ENCODE measurements around the gene GAB1. TPM values are rescaled to one million over a fixed set of nuclear protein-coding genes. Genes with fewer than 3 reads are reported as not detected.

The GAB1 gene
- polyA plus RNA-seq (2013, experiment 1 of 2): 31.7 TPM
- polyA plus RNA-seq (2013, experiment 2 of 2): 27.5 TPM

- Histone ChIP-seq H3K27ac (ENCODE audit: low read depth, low read length, severe bottlenecking) (peak within 1 kb of the TSS; percentile 95), H3K9me3 (ENCODE audit: control insufficient read depth, low read length) (no peaks in the 10 kb centered on the region), H3K4me3 (ENCODE audit: extremely low read depth, insufficient read depth, low read length, poor library complexity, severe bottlenecking) (peak within 1 kb of the TSS; percentile 84), H3K4me1 (ENCODE audit: control insufficient read depth, insufficient read depth, low read length, poor library complexity, severe bottlenecking) (no peaks in the 10 kb centered on the region), H3K36me3 (ENCODE audit: control insufficient read depth, insufficient read depth, low read length) (no peaks in the 10 kb centered on the region)
- 0% methylated on average over 61 to 67 of the region's 81 CpGs for WGBS, 2 experiments (ENCODE audit: insufficient coverage in 2 of 2)
Measured at GRCh38 chr4:143336781-143337599, at the start of gene GAB1. TSS of gene GAB1 (plus strand) at chr4:143336876. CDS start at chr4:143337189, 313 bp downstream.

GRCh38 chr4:143287572-143287923 lies 49.1 kb upstream of the GAB1 start:
- H3K4me3 ChIP-seq (ENCODE audit: extremely low read depth, insufficient read depth, low read length, poor library complexity, severe bottlenecking): no peak overlapping the region
- H3K27ac ChIP-seq (ENCODE audit: low read depth, low read length, severe bottlenecking): peak overlapping the region; percentile 71
- no peaks in the 10 kb centered on the region for H3K9me3 ChIP-seq (ENCODE audit: control insufficient read depth, low read length)
- no CpG with 5 or more reads among the region's 3 CpGs for WGBS, 2 experiments (ENCODE audit: insufficient coverage in 2 of 2)
- H3K36me3 ChIP-seq (ENCODE audit: control insufficient read depth, insufficient read depth, low read length): no peaks in the 10 kb centered on the region
- peaks cover 10% of the 10 kb centered on the region for H3K4me1 ChIP-seq (ENCODE audit: control insufficient read depth, insufficient read depth, low read length, poor library complexity, severe bottlenecking)

- Histone ChIP-seq H3K36me3 (ENCODE audit: control insufficient read depth, insufficient read depth, low read length) (no peaks in the 10 kb centered on the region), H3K9me3 (ENCODE audit: control insufficient read depth, low read length) (no peaks in the 10 kb centered on the region), H3K4me1 (ENCODE audit: control insufficient read depth, insufficient read depth, low read length, poor library complexity, severe bottlenecking) (peaks cover 10% of the 10 kb centered on the region), H3K4me3 (ENCODE audit: extremely low read depth, insufficient read depth, low read length, poor library complexity, severe bottlenecking) (no peak overlapping the region), H3K27ac (ENCODE audit: low read depth, low read length, severe bottlenecking) (no peak overlapping the region)
- 91 to 92% methylated on average over 2 to 4 of the region's 4 CpGs for WGBS, 2 experiments (ENCODE audit: insufficient coverage in 2 of 2)
Measured at GRCh38 chr4:143288171-143288570, 48.5 kb upstream of the GAB1 start.

- Histone ChIP-seq H3K4me3 (ENCODE audit: extremely low read depth, insufficient read depth, low read length, poor library complexity, severe bottlenecking) (no peak overlapping the region), H3K4me1 (ENCODE audit: control insufficient read depth, insufficient read depth, low read length, poor library complexity, severe bottlenecking) (peaks cover 10% of the 10 kb centered on the region), H3K27ac (ENCODE audit: low read depth, low read length, severe bottlenecking) (no peak overlapping the region), H3K36me3 (ENCODE audit: control insufficient read depth, insufficient read depth, low read length) (no peaks in the 10 kb centered on the region), H3K9me3 (ENCODE audit: control insufficient read depth, low read length) (no peaks in the 10 kb centered on the region)
Measured at GRCh38 chr4:143289370-143289769, 47.3 kb upstream of the GAB1 start.

GRCh38 chr4:143291314-143291713 lies 45.4 kb upstream of the GAB1 start:
- Histone ChIP-seq H3K27ac (ENCODE audit: low read depth, low read length, severe bottlenecking) (no peak overlapping the region), H3K9me3 (ENCODE audit: control insufficient read depth, low read length) (no peaks in the 10 kb centered on the region), H3K4me3 (ENCODE audit: extremely low read depth, insufficient read depth, low read length, poor library complexity, severe bottlenecking) (no peak overlapping the region), H3K36me3 (ENCODE audit: control insufficient read depth, insufficient read depth, low read length) (no peaks in the 10 kb centered on the region), H3K4me1 (ENCODE audit: control insufficient read depth, insufficient read depth, low read length, poor library complexity, severe bottlenecking) (peaks cover 10% of the 10 kb centered on the region)

GRCh38 chr4:143292858-143293257 lies 43.8 kb upstream of the GAB1 start:
- Histone ChIP-seq H3K9me3 (ENCODE audit: control insufficient read depth, low read length) (no peaks in the 10 kb centered on the region), H3K4me3 (ENCODE audit: extremely low read depth, insufficient read depth, low read length, poor library complexity, severe bottlenecking) (no peak overlapping the region), H3K36me3 (ENCODE audit: control insufficient read depth, insufficient read depth, low read length) (no peaks in the 10 kb centered on the region), H3K27ac (ENCODE audit: low read depth, low read length, severe bottlenecking) (no peak overlapping the region), H3K4me1 (ENCODE audit: control insufficient read depth, insufficient read depth, low read length, poor library complexity, severe bottlenecking) (no peaks in the 10 kb centered on the region)
- 100% methylated on average over 1 of the region's 1 CpG; no CpG with 5 or more reads in 1 of the 2 experiments for WGBS, 2 experiments (ENCODE audit: insufficient coverage in 2 of 2)

- WGBS, 2 experiments (ENCODE audit: insufficient coverage in 2 of 2): 97 to 100% methylated on average over 3 of the region's 3 CpGs
- Histone ChIP-seq H3K4me3 (ENCODE audit: extremely low read depth, insufficient read depth, low read length, poor library complexity, severe bottlenecking) (no peak overlapping the region), H3K27ac (ENCODE audit: low read depth, low read length, severe bottlenecking) (no peak overlapping the region), H3K4me1 (ENCODE audit: control insufficient read depth, insufficient read depth, low read length, poor library complexity, severe bottlenecking) (no peaks in the 10 kb centered on the region), H3K9me3 (ENCODE audit: control insufficient read depth, low read length) (no peaks in the 10 kb centered on the region), H3K36me3 (ENCODE audit: control insufficient read depth, insufficient read depth, low read length) (no peaks in the 10 kb centered on the region)
Measured at GRCh38 chr4:143294310-143294709, 42.4 kb upstream of the GAB1 start.

- no peaks in the 10 kb centered on the region for H3K9me3 ChIP-seq (ENCODE audit: control insufficient read depth, low read length)
- no peak overlapping the region for H3K4me3 ChIP-seq (ENCODE audit: extremely low read depth, insufficient read depth, low read length, poor library complexity, severe bottlenecking)
- H3K36me3 ChIP-seq (ENCODE audit: control insufficient read depth, insufficient read depth, low read length): no peaks in the 10 kb centered on the region
- H3K4me1 ChIP-seq (ENCODE audit: control insufficient read depth, insufficient read depth, low read length, poor library complexity, severe bottlenecking): no peaks in the 10 kb centered on the region
- 80% methylated on average over 2 of the region's 4 CpGs; no CpG with 5 or more reads in 1 of the 2 experiments for WGBS, 2 experiments (ENCODE audit: insufficient coverage in 2 of 2)
- no peak overlapping the region for H3K27ac ChIP-seq (ENCODE audit: low read depth, low read length, severe bottlenecking)
Measured at GRCh38 chr4:143294710-143295275, 41.9 kb upstream of the GAB1 start.

GRCh38 chr4:143296397-143297067 lies 40.1 kb upstream of the GAB1 start:
- Histone ChIP-seq H3K36me3 (ENCODE audit: control insufficient read depth, insufficient read depth, low read length) (no peaks in the 10 kb centered on the region), H3K4me1 (ENCODE audit: control insufficient read depth, insufficient read depth, low read length, poor library complexity, severe bottlenecking) (no peaks in the 10 kb centered on the region), H3K4me3 (ENCODE audit: extremely low read depth, insufficient read depth, low read length, poor library complexity, severe bottlenecking) (no peak overlapping the region), H3K27ac (ENCODE audit: low read depth, low read length, severe bottlenecking) (no peak overlapping the region), H3K9me3 (ENCODE audit: control insufficient read depth, low read length) (no peaks in the 10 kb centered on the region)
- WGBS, 2 experiments (ENCODE audit: insufficient coverage in 2 of 2): 54% methylated on average over 3 of the region's 6 CpGs; no CpG with 5 or more reads in 1 of the 2 experiments

- Histone ChIP-seq H3K27ac (ENCODE audit: low read depth, low read length, severe bottlenecking) (no peak overlapping the region), H3K4me3 (ENCODE audit: extremely low read depth, insufficient read depth, low read length, poor library complexity, severe bottlenecking) (no peak overlapping the region), H3K36me3 (ENCODE audit: control insufficient read depth, insufficient read depth, low read length) (no peaks in the 10 kb centered on the region), H3K9me3 (ENCODE audit: control insufficient read depth, low read length) (no peaks in the 10 kb centered on the region), H3K4me1 (ENCODE audit: control insufficient read depth, insufficient read depth, low read length, poor library complexity, severe bottlenecking) (no peaks in the 10 kb centered on the region)
- WGBS, 2 experiments (ENCODE audit: insufficient coverage in 2 of 2): 86% methylated on average over 2 of the region's 2 CpGs; no CpG with 5 or more reads in 1 of the 2 experiments
Measured at GRCh38 chr4:143300860-143301259, 35.8 kb upstream of the GAB1 start.

- Histone ChIP-seq H3K36me3 (ENCODE audit: control insufficient read depth, insufficient read depth, low read length) (no peaks in the 10 kb centered on the region), H3K4me1 (ENCODE audit: control insufficient read depth, insufficient read depth, low read length, poor library complexity, severe bottlenecking) (no peaks in the 10 kb centered on the region), H3K27ac (ENCODE audit: low read depth, low read length, severe bottlenecking) (no peak overlapping the region), H3K9me3 (ENCODE audit: control insufficient read depth, low read length) (no peaks in the 10 kb centered on the region), H3K4me3 (ENCODE audit: extremely low read depth, insufficient read depth, low read length, poor library complexity, severe bottlenecking) (no peak overlapping the region)
- WGBS, 2 experiments (ENCODE audit: insufficient coverage in 2 of 2): 33 to 44% methylated on average over 1 of the region's 1 CpG
Measured at GRCh38 chr4:143302536-143302935, 34.1 kb upstream of the GAB1 start.

Measured in mesodermal cell (in vitro differentiated cells).